NCI-H2029 treated with DMSO at 0.1 percent for 48 hours (cell line): ENCODE measurements around the gene MCHR1.
"Not testable (repeated sequence)": the region's sequence is repeated elsewhere in the genome, so short reads cannot be mapped to it uniquely, and the experiment has no call there.

Experiments
- DNase-seq: peaks from one replicate; lab custom pipeline; 2025; lab: John Stamatoyannopoulos, UW

The MCHR1 gene

GRCh38 chr22:40691532-40691931, 12.2 kb downstream of the MCHR1 start:
- no peak for DNase-seq

- no peak for DNase-seq
Measured at GRCh38 chr22:40694411-40694810, 15.1 kb downstream of the MCHR1 start.

GRCh38 chr22:40701274-40701673, 22.0 kb downstream of the MCHR1 start:
- no peak for DNase-seq

GRCh38 chr22:40703174-40703573, 23.9 kb downstream of the MCHR1 start:
- DNase-seq: no peak

- DNase-seq: no peak
Measured at GRCh38 chr22:40703736-40704135, 24.5 kb downstream of the MCHR1 start.

GRCh38 chr22:40705918-40706682, 26.8 kb downstream of the MCHR1 start:
- DNase-seq: no peak

- no peak for DNase-seq
Measured at GRCh38 chr22:40707154-40707553, 27.9 kb downstream of the MCHR1 start.

- no peak for DNase-seq
Measured at GRCh38 chr22:40708177-40708576, 28.9 kb downstream of the MCHR1 start.

- DNase-seq: no peak
Measured at GRCh38 chr22:40709752-40710413, 30.6 kb downstream of the MCHR1 start.

GRCh38 chr22:40712311-40712710, 33.0 kb downstream of the MCHR1 start:
- DNase-seq: no peak

- DNase-seq: no peak
Measured at GRCh38 chr22:40714499-40715337, 35.4 kb downstream of the MCHR1 start.

GRCh38 chr22:40716116-40716515, 36.8 kb downstream of the MCHR1 start:
- no peak for DNase-seq

- DNase-seq: not testable (repeated sequence)
Measured at GRCh38 chr22:40717657-40718056, 38.4 kb downstream of the MCHR1 start.

GRCh38 chr22:40718250-40719204, 39.2 kb downstream of the MCHR1 start:
- peak; percentile 38 for DNase-seq

- DNase-seq: no peak
Measured at GRCh38 chr22:40719599-40719998, 40.3 kb downstream of the MCHR1 start.

- DNase-seq: not testable (repeated sequence)
Measured at GRCh38 chr22:40720156-40720537, 40.9 kb downstream of the MCHR1 start.

- no peak for DNase-seq
Measured at GRCh38 chr22:40720538-40721256, 41.4 kb downstream of the MCHR1 start.

- DNase-seq: no peak
Measured at GRCh38 chr22:40721266-40721665, 42.0 kb downstream of the MCHR1 start.

GRCh38 chr22:40723396-40723933, 44.2 kb downstream of the MCHR1 start:
- DNase-seq: no peak

GRCh38 chr22:40726514-40726913, 47.2 kb downstream of the MCHR1 start:
- no peak for DNase-seq
